SK-MEL-5 (cell line): ENCODE data around the gene MACROD1. TPM values are rescaled to one million over a fixed set of nuclear protein-coding genes. Genes with fewer than 3 reads are reported as not detected.

Source experiments
- DNase-seq: peaks from one replicate; pipeline ENCODE4 v3.0.0-alpha.2; 2016; ENCODE audit warnings: low read depth, low spot score
- in situ Hi-C: cut with HindIII; loops from 2 replicates; pipeline ENCODE4 v1.10.0; 2016; ENCODE audit warnings: low sequenced_read_pairs, high pct_unique_total_duplicates, low pct_unique_long_range_greater_than_20kb
- total RNA-seq: library from RNA; depleted of rRNA; stranded (reverse); fragments of >200 nt; shearing (Covaris generic); gene quantifications from 2 replicates; pipeline ENCODE4 v1.2.3, GENCODE V29; 2014

The MACROD1 gene
- total RNA-seq, 1 experiment from 2014 or later = 15.7 TPM

DNA sequence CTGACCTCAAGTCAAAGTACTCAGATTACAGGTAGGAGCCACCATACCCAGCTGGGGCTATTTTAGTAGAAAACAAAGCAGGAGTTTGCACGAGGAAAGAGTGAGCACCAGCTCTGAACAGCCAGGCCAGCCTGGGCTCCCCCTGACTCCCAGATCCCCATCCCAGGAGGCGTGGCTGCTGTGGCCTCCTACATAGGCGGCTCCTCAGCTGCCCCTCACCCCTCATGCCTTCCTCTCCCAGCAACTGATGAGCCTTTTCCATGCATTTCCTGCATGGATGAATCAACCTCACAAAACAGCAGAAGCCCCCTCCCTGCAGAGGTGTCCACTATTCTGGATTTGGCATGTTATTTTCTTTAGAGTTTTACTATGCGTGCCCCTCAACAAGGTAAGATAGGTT, 140.7 kb downstream of the MACROD1 start:
- in situ Hi-C loops = no loop called here

DNA sequence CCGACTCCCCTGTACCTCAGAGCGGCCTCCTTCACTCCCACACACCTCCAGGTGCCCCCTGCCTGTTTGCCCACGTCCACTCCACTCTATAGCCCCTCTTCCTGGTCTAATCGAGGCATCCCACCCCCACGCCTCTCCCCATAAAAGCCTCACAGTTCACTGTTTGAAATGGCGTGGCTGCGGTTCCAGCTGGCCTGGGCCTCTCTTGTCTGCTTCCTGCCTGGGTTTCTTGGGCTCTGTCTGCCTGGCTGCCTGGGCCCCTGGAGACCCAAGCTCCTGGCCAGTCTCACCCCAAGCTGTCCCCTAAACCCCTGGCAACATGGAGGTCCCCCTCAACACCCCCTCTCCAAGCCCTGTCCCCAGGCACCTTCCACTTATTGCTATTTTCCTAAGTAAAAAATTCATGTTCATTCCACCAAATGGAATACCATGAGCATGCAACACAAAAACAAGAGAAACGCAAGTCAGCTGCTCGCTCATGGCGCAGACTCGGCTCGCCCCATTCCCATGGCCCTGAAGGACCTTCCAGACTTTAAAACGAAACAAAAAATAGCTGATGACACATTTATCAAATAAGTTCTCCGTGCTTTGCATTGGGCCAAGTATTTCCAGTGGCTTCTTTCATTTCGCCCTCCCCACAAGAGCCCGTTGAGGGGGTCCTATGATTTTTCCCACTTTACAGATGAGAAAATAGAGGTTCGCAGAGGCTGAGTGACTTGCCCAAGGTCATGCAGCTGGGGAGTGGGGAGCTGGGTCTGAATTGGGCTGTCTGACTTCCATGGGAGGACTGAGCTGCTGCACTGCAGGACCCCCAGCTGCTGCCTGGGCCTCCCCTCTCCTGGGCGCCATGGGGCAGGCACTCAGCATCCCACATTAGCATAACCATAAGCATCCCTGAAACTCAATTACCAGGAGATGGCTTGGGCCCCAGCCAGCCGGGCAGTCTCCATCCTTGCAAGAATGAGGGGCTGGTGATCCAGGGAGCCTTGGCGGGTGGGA, 141.9 kb downstream of the MACROD1 start:
- in situ Hi-C loops = no loop called here

More for the DNA sequence above, 140.7 kb downstream of the MACROD1 start:
- no peak for DNase-seq

DNA sequence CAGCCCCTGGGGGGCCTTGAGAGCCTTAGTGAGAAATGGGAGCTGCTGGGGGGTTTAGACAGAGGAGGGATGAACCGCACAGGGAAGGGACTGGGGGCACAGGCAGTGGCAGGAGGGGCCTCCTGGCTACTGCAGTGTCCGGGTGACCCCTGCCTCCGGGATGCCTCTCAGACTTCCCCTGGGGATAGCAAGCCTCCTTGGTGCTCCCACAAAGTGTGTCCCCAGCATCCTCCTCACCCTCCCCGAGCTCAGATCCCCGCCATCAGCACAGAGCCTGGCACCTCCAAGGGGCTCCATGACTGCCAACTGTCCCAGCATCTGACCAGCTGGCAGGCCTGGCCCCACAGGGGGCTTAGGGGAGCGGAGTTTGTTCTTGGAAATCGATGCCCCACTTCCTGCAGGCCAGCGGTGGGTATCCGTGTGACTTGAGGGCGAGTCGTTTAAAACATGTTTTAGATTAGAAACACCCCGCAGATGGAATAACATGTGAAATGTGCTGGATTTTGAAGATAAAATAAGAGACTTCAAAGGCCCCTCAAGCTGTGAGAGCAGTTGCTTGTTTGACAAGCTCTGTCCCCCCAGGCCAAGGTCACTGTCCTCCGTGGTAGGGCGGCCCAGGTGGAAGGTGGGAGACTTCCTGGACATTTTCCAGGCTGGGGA, 143.7 kb downstream of the MACROD1 start:
- in situ Hi-C loops = no loop called here
- no peak for DNase-seq

More for the DNA sequence above, 141.9 kb downstream of the MACROD1 start:
- DNase-seq = no peak

DNA sequence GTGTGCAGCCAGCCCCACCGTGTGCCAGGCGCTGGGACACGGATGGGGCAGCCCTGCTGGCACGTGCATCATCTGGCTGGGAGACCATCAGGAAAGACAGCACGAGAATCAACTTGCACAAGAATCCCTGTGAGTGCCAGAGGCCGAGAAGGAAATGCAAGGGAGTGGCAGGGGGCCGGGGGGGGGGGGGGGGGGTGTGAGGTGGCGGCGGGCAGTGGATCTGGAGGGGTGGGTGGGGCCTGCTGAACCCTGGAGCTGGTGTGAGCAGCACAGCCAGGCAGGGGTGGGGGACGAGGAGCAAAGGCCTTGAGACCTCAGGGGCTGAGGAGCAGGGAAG, 144.2 kb downstream of the MACROD1 start:
- DNase-seq = no peak
- in situ Hi-C loops = no loop called here

DNA sequence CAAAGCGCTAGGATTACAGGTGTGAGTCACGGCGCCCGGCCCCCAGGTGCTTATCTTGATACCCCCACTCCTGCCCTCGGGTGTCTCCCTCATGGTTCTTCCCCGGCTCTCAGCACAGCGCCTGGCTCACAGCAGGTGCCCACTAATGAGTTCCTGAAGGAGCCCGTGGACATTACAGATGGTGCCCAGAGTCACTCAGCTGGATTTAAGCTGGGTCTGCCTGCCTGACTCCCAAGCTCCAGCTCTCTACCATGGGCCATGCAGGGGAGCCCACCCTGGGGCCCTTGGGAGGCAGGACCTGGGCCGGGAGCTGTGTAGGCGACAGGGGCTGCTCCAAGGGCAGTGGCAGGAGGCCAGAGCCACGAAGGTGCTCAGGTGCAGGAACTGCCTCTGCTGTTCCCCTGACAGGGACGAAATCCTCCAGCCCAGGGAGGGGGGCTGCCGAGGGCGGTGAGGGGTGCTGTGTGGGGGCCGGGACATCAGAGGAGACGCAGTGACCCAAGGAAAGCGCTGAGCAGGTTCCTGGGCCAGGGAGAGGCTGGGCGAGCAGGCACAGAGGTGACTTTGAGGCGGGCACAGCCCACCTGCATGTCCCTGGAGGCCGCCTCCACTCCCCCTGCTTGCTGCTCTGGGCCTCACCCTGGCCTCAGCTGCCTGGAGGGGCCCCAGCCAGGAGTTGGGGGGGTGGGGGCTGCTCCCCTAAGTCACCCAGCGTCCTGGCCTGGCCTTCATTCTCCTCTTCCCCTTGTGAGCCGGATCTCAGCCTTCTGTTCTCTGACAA, 144.7 kb downstream of the MACROD1 start:
- in situ Hi-C loops = no loop called here
- no peak for DNase-seq

DNA sequence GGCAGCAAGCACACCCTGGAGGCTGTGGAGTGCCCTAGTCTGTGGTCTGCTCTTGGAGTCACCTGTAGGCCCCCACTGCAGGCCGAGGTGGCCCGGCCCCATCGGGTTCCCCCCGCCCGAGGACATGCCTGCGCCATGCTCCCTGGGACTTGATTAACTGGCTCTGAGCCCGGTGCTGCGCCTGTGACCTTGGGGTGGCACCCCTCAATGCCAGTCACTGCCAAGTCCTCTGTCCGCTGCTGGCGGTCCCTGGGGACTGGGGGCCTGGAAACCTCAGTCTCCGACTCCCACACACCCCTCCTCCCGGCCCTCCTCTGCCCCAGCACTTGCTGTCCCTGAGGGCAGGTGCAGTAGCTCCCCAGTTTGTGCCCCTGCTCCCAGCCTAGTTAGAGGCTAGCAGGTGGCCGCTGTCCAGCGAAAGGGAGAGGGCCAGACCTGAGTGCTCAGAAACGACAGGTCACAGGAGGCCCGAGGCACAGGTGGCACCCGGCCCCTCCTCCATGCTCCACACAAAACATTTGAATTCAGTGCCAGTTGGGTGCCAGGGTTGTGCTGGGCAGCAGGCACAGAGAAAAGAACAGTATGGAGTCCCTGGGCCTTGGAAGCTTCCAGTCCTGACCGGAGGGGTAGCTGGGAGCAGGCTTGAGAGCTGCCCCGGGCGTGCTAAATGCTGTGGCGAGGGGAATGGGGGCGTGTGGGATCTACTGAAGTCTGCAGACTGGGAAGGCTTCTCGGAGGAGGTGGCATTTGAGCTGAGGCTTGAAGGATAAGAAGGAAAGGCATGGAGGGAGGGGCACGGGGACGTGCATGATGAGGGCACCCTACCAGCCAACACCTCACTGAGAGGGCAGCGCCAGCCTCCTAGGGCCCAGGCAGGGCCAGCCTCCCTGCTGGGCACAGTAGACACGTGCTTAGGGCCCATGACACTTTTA, 146.5 kb downstream of the MACROD1 start:
- DNase-seq = no peak
- in situ Hi-C loops = no loop called here

DNA sequence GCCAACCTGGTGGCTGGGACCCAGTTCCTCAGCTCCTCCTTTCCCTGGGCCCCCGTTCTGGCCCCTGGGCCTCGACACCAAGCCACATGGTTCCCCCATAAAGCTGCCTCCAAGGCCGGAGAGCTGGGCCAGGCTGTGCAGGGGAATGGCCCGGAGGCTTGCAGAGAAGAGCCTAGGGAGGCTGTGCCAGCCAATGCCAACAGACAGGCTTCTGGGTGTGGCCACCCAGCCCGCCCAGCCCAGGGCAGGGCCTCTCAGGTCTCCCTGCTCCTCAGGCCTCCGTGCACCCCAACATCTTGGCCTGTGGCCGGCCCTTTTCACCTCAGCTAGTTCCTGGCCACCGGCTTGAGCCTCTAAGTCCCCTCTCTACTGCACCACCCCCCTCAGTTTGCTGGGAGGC, 147.6 kb downstream of the MACROD1 start:
- no peak for DNase-seq

DNA sequence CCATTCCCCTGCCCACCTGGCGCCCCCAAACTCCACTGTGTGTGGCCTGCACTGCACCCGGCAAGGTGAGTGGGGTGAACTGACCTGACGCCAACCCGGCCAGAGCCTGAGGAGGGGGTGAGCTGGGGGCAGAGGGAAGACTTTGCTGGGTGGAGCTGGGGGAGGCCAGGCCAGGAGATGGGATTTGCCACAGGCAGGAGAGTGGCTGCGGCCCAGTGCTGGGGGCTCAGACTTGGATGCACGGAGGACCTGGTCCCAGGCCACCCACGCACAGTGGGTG, 148.0 kb downstream of the MACROD1 start:
- in situ Hi-C loops = no loop called here
- no peak for DNase-seq

More for the DNA sequence above, 147.6 kb downstream of the MACROD1 start:
- in situ Hi-C loops = no loop called here

DNA sequence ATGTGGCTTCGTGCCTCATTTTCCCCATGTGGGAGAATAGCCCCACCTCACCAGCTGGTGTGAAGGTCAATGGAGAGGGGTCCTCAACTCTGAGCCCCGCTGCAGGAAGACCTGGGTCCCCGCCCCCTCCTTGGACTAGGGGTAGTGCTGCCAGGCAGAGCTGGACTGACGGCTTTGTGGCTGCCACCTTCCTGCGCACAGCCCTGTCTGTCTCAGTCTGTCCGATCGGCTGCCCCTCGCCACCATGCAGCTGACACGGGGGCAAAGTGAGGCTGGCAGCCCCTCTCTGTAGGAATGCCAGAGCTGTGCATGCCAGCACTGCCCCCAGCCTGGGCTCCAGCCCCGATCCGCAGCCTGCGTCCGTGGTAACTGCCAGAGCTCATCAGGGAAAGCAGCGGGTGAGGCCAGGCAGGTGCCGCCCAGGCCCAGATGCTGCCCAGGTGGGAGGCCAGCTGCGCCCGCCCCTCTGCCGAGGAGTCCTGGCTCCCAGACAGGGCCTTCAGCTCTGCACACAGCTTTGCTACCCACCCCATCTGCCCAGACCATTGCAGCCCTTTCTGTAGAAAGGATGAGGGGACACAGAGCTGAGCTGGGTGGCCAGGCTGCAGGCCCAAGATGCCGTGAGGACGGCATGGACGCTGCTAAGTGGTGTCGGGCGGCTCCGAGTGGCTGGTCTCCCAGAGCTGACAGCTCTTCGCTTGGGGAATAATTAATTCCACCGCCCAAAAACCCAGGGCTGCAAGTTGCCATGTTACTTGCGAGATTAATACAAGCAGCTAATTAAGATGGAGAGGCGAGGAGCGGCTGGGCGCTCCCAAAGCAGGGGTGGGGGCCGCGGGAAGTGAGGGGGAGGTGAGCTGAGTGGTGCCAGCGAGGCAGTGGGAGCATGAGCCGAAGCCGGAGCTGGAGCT, 149.7 kb downstream of the MACROD1 start:
- no peak for DNase-seq
- in situ Hi-C loops = no loop called here

DNA sequence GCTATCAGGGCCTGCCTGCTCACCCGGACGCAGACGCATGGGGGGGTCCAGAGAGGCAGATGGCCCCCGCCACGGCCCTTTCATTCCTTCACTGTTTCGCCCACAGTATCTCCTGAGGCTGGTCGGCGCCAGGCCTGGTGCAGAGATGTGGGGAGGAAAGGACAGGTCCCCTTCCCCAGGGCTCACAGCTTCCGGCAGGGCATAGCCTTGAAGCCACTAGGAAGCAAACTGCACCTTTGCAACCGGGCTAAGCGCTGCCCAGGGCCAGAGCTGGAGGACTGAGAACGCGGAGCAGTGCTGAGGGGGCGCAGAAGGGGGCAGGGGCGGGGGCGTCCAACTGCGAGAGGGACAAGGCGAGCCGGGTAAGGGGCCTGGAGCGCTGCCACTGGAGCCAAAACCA, 150.4 kb downstream of the MACROD1 start:
- no peak for DNase-seq
- in situ Hi-C loops = no loop called here

DNA sequence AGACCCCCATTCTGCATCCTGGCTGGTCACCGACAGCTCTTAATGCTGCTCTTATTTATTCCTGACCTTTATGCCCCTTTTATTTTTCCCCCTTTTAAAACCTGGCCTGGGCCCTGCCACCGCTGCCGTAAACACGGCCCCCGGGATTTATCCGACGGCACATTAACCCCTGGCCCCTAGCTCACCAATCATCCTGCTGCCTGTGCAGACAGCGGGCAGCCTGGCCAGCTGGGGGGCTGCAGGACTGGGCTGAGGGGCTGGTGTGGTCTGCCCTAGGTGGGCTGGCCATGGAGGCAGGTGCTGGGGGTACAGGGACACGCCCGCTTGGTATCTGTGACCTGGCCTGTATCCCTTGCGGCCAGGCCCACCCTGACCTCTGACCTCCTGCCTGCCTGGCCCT, 151.6 kb downstream of the MACROD1 start:
- in situ Hi-C loops = no loop called here

DNA sequence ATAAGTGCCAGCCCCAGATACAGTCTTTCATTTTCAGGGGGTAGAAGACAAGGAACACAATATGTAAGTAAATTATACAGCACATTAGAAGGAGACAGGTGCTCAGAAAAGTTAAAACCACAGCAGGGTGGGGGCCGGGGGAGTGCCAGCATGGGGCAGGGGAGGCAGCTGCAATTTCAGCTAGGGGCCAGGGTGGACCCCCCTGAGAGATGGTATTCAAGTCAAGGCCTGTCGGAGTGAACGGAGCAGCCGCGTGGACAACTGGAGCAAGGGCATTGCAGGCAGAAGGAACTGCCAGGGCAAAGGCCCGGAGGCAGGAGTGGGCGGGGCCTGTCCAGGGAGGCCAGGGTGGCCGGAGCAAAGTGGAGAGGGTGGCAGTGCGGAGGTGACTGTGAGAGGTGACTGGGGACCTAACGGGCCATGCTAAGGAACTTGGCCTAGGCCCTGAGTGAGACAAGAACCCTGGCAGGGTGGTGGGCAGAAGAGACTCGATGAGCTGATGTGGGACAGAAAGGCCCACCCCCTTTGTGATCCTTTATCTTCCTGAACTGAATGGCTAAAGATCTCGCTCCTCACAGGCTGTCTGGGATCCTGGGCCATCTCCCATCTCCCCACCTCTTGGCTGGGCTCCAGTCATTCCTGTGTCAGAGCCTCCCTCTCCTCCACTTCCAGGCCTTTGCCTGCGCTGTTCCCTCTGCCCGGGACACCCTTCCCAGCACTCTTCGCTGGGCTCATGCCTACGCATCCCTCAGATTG, 152.6 kb downstream of the MACROD1 start:
- in situ Hi-C loops = no loop called here

More for the DNA sequence above, 151.6 kb downstream of the MACROD1 start:
- no peak for DNase-seq

DNA sequence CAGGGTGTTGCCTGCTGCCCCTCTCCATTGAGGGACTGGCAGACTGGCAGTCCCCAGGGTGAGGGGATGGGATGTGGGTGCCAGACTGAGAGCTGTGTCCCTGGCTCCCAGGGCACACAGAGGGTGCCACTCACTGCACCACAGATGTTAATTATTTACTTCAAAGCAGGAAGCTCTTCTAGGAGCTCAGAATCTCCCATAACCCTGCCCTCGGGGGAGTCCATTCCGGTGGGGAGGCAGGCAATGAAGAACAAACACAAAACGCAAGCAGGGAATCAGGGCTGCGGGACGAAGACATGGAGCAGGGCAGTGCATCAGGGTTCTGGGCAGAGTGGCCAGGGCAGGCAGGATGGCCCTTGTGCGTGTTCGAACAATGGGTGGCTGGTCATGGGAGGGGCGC, 154.5 kb downstream of the MACROD1 start:
- no peak for DNase-seq
- in situ Hi-C loops = no loop called here

More for the DNA sequence above, 152.6 kb downstream of the MACROD1 start:
- DNase-seq = no peak

DNA sequence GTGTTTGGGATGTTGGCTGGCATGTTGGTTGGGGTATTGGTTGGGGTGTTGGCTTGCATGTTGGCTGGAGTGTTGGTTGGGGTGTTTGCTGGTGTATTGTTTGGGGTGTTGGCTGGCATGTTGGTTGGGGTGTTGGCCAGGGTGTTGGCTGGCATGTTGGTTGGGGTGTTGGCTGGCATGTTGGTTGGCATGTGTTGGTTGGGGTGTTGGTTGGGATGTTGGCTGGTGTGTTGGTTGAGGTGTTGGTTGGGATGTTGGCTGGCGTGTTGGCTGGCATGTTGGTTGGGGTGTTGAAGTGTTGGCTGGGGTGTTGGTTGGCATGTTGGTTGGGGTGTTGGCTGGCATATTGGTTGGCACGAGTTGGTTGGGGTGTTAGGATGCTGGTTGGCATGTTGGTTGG, 155.1 kb downstream of the MACROD1 start:
- in situ Hi-C loops = no loop called here
- DNase-seq = no peak

DNA sequence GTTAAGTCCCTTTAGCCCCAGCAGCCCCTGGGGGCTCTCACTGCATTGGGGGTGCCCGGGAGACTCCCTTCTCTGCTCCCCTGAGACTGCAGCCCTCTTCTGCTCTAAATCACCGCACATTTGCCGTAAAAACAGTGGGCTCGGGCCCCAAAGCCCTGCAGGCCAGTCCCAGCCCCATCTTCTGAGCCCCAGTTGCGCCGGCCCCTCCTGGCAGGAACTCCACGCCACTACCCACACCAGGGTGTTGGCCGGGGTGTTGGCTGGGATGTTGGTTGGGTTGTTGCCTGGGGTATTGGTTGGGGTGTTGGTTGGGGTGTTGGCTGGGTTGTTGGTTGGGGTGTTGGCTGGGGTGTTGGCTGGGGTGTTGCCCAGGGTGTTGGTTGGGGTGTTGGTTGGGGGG, 156.2 kb downstream of the MACROD1 start:
- DNase-seq = no peak
- in situ Hi-C loops = no loop called here
